ENCODE results near the gene GPR137B. TPM values are rescaled to one million over a fixed set of nuclear protein-coding genes. Genes with fewer than 3 reads are reported as not detected.

The GPR137B gene
- total and polyA plus RNA-seq, 2 experiments from 2014 or later: 4.5 to 11.1 TPM

DNA sequence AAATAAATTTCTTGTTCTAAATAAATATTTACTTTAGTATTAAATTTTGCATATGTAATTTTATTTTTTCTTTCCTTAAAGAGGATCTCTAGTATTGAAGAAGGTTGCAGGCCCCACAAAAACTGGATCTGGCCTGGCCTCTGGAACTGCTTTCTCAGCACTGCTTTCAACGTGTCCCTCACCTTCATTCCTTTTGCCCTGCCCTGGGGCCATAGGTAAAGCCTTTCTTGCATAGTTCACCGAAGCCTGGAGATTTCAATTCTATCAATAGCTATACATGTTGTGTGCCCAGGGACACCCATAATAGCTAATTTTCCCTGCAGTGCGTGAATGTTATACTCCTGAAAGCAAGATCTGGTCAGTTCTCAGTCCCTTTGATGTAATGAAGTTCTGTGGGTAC lies 12.0 kb upstream of the GPR137B start:
- no peaks in the 10 kb centered on the region for H3K9me2 ChIP-seq (ENCODE audit: insufficient read depth)
- TF ChIP-seq STAT1 (IDR thresholded peaks at IDR 0.05; ENCODE audit: unreplicated experiment) (no peak), JUNB (IDR thresholded peaks at IDR 0.05; ENCODE audit: unreplicated experiment) (no peak), EZH2 (IDR thresholded peaks at IDR 0.05; ENCODE audit: low read depth, unreplicated experiment) (no peak), ZNF114 (CRISPR knock-in tag; IDR thresholded peaks at IDR 0.05) (no peak), ZNF331 (CRISPR knock-in tag; IDR thresholded peaks at IDR 0.05; ENCODE audit: low read depth) (no peak), NANOG (IDR thresholded peaks at IDR 0.05; ENCODE audit: borderline replicate concordance) (no peak), EZH2phosphoT487 (IDR thresholded peaks at IDR 0.05; ENCODE audit: unreplicated experiment) (no peak), CREB1 (CRISPR knock-in tag; IDR thresholded peaks at IDR 0.05; ENCODE audit: low read depth) (no peak), POLR2AphosphoS5 (IDR thresholded peaks at IDR 0.05; ENCODE audit: low read depth) (no peak)
- TF ChIP-seq, protein P1, sequence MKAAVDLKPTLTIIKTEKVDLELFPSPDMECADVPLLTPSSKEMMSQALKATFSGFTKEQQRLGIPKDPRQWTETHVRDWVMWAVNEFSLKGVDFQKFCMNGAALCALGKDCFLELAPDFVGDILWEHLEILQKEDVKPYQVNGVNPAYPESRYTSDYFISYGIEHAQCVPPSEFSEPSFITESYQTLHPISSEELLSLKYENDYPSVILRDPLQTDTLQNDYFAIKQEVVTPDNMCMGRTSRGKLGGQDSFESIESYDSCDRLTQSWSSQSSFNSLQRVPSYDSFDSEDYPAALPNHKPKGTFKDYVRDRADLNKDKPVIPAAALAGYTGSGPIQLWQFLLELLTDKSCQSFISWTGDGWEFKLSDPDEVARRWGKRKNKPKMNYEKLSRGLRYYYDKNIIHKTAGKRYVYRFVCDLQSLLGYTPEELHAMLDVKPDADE (IDR thresholded peaks at IDR 0.05): no peak
- TF ChIP-seq, protein P2, sequence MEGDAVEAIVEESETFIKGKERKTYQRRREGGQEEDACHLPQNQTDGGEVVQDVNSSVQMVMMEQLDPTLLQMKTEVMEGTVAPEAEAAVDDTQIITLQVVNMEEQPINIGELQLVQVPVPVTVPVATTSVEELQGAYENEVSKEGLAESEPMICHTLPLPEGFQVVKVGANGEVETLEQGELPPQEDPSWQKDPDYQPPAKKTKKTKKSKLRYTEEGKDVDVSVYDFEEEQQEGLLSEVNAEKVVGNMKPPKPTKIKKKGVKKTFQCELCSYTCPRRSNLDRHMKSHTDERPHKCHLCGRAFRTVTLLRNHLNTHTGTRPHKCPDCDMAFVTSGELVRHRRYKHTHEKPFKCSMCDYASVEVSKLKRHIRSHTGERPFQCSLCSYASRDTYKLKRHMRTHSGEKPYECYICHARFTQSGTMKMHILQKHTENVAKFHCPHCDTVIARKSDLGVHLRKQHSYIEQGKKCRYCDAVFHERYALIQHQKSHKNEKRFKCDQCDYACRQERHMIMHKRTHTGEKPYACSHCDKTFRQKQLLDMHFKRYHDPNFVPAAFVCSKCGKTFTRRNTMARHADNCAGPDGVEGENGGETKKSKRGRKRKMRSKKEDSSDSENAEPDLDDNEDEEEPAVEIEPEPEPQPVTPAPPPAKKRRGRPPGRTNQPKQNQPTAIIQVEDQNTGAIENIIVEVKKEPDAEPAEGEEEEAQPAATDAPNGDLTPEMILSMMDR (conservative IDR thresholded peaks at IDR 0.05; ENCODE audit: low read depth in 2 of 2): no peak
- TF ChIP-seq, protein P3, sequence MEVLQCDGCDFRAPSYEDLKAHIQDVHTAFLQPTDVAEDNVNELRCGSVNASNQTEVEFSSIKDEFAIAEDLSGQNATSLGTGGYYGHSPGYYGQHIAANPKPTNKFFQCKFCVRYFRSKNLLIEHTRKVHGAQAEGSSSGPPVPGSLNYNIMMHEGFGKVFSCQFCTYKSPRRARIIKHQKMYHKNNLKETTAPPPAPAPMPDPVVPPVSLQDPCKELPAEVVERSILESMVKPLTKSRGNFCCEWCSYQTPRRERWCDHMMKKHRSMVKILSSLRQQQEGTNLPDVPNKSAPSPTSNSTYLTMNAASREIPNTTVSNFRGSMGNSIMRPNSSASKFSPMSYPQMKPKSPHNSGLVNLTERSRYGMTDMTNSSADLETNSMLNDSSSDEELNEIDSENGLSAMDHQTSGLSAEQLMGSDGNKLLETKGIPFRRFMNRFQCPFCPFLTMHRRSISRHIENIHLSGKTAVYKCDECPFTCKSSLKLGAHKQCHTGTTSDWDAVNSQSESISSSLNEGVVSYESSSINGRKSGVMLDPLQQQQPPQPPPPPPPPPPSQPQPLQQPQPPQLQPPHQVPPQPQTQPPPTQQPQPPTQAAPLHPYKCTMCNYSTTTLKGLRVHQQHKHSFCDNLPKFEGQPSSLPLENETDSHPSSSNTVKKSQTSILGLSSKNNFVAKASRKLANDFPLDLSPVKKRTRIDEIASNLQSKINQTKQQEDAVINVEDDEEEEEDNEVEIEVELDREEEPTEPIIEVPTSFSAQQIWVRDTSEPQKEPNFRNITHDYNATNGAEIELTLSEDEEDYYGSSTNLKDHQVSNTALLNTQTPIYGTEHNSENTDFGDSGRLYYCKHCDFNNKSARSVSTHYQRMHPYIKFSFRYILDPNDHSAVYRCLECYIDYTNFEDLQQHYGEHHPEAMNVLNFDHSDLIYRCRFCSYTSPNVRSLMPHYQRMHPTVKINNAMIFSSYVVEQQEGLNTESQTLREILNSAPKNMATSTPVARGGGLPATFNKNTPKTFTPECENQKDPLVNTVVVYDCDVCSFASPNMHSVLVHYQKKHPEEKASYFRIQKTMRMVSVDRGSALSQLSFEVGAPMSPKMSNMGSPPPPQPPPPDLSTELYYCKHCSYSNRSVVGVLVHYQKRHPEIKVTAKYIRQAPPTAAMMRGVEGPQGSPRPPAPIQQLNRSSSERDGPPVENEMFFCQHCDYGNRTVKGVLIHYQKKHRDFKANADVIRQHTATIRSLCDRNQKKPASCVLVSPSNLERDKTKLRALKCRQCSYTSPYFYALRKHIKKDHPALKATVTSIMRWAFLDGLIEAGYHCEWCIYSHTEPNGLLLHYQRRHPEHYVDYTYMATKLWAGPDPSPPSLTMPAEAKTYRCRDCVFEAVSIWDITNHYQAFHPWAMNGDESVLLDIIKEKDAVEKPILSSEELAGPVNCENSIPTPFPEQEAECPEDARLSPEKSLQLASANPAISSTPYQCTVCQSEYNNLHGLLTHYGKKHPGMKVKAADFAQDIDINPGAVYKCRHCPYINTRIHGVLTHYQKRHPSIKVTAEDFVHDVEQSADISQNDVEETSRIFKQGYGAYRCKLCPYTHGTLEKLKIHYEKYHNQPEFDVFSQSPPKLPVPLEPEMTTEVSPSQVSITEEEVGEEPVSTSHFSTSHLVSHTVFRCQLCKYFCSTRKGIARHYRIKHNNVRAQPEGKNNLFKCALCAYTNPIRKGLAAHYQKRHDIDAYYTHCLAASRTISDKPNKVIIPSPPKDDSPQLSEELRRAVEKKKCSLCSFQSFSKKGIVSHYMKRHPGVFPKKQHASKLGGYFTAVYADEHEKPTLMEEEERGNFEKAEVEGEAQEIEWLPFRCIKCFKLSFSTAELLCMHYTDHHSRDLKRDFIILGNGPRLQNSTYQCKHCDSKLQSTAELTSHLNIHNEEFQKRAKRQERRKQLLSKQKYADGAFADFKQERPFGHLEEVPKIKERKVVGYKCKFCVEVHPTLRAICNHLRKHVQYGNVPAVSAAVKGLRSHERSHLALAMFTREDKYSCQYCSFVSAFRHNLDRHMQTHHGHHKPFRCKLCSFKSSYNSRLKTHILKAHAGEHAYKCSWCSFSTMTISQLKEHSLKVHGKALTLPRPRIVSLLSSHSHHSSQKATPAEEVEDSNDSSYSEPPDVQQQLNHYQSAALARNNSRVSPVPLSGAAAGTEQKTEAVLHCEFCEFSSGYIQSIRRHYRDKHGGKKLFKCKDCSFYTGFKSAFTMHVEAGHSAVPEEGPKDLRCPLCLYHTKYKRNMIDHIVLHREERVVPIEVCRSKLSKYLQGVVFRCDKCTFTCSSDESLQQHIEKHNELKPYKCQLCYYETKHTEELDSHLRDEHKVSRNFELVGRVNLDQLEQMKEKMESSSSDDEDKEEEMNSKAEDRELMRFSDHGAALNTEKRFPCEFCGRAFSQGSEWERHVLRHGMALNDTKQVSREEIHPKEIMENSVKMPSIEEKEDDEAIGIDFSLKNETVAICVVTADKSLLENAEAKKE (CRISPR knock-in tag; IDR thresholded peaks at IDR 0.05): no peak
- TF ChIP-seq, protein P4, sequence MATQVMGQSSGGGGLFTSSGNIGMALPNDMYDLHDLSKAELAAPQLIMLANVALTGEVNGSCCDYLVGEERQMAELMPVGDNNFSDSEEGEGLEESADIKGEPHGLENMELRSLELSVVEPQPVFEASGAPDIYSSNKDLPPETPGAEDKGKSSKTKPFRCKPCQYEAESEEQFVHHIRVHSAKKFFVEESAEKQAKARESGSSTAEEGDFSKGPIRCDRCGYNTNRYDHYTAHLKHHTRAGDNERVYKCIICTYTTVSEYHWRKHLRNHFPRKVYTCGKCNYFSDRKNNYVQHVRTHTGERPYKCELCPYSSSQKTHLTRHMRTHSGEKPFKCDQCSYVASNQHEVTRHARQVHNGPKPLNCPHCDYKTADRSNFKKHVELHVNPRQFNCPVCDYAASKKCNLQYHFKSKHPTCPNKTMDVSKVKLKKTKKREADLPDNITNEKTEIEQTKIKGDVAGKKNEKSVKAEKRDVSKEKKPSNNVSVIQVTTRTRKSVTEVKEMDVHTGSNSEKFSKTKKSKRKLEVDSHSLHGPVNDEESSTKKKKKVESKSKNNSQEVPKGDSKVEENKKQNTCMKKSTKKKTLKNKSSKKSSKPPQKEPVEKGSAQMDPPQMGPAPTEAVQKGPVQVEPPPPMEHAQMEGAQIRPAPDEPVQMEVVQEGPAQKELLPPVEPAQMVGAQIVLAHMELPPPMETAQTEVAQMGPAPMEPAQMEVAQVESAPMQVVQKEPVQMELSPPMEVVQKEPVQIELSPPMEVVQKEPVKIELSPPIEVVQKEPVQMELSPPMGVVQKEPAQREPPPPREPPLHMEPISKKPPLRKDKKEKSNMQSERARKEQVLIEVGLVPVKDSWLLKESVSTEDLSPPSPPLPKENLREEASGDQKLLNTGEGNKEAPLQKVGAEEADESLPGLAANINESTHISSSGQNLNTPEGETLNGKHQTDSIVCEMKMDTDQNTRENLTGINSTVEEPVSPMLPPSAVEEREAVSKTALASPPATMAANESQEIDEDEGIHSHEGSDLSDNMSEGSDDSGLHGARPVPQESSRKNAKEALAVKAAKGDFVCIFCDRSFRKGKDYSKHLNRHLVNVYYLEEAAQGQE (IDR thresholded peaks at IDR 0.05; ENCODE audit: unreplicated experiment): no peak
- no peaks in the 10 kb centered on the region for H3K27me3 ChIP-seq (ENCODE audit: insufficient read depth)
- H4K20me1 ChIP-seq (replicated peaks; ENCODE audit: insufficient read depth): no peaks in the 10 kb centered on the region
- Mint-ChIP-seq H3K4me1 (peaks cover 21% of the 10 kb centered on the region), H3K36me3 (ENCODE audit: low read depth) (no peaks in the 10 kb centered on the region), H3K27me3 (ENCODE audit: insufficient read depth, low read depth, poor library complexity) (peaks cover 13% of the 10 kb centered on the region), H3K4me3 (no peak overlapping the region), H3K9me3 (no peaks in the 10 kb centered on the region), H3K27ac (no peak overlapping the region)
- no peaks in the 10 kb centered on the region for H3K79me2 ChIP-seq (replicated peaks; ENCODE audit: insufficient read depth)
- no peak for DNase-seq (ENCODE audit: low spot score)
- peaks cover 16% of the 10 kb centered on the region for H3K4me1 ChIP-seq (ENCODE audit: insufficient read depth)
- peak overlapping the region; percentile 32; the same call in 1 of the 2 replicates for H2AFZ ChIP-seq
- no peak overlapping the region for H3K4me2 ChIP-seq
- ATAC-seq: no peak
- no peaks in the 10 kb centered on the region for H3F3A ChIP-seq (replicated peaks; ENCODE audit: low read depth)
- H3K4me3 ChIP-seq: no peak overlapping the region
- no peaks in the 10 kb centered on the region for H3K36me3 ChIP-seq (ENCODE audit: insufficient read depth)
- no peak overlapping the region for H3K27ac ChIP-seq (ENCODE audit: low read depth)
